ENCODE data around the gene NR1H2. TPM values are rescaled to one million over a fixed set of nuclear protein-coding genes. Genes with fewer than 3 reads are reported as not detected.
"Not testable (repeated sequence)": the region's sequence is repeated elsewhere in the genome, so short reads cannot be mapped to it uniquely, and the experiment has no call there.

Gene NR1H2
- total RNA-seq, 1 donor from 2014 or later = 46.2 TPM

- no peak for DNase-seq (ENCODE audit: low spot score)
Measured at GRCh38 chr19:50344661-50345318, 31.5 kb upstream of the NR1H2 start.

GRCh38 chr19:50347089-50347581, 29.1 kb upstream of the NR1H2 start:
- not testable (repeated sequence) for DNase-seq (ENCODE audit: low spot score)

GRCh38 chr19:50349277-50350057, 26.8 kb upstream of the NR1H2 start:
- DNase-seq (ENCODE audit: low spot score) = no peak

- no peak for DNase-seq (ENCODE audit: low spot score)
Measured at GRCh38 chr19:50352242-50352641, 24.0 kb upstream of the NR1H2 start.

GRCh38 chr19:50353487-50353880, 22.8 kb upstream of the NR1H2 start:
- DNase-seq (ENCODE audit: low spot score) = not testable (repeated sequence)

GRCh38 chr19:50356691-50357177, 19.5 kb upstream of the NR1H2 start:
- DNase-seq (ENCODE audit: low spot score) = no peak

- DNase-seq (ENCODE audit: low spot score) = peak; percentile 69
Measured at GRCh38 chr19:50357178-50358100, 18.8 kb upstream of the NR1H2 start.

GRCh38 chr19:50358483-50359327, 17.6 kb upstream of the NR1H2 start:
- peak; percentile 66 for DNase-seq (ENCODE audit: low spot score)

GRCh38 chr19:50359328-50359818, 16.9 kb upstream of the NR1H2 start:
- DNase-seq (ENCODE audit: low spot score) = no peak

GRCh38 chr19:50361290-50362029, 14.8 kb upstream of the NR1H2 start:
- DNase-seq (ENCODE audit: low spot score) = no peak

- no peak for DNase-seq (ENCODE audit: low spot score)
Measured at GRCh38 chr19:50362030-50362412, 14.2 kb upstream of the NR1H2 start.

GRCh38 chr19:50362656-50363424, 13.4 kb upstream of the NR1H2 start:
- no peak for DNase-seq (ENCODE audit: low spot score)

GRCh38 chr19:50365434-50366306, 10.6 kb upstream of the NR1H2 start, which contains the start of gene NAPSA:
TSS of gene NAPSA (minus strand) at chr19:50365639. CDS start at chr19:50365621, 18 bp downstream.
- no peak for DNase-seq (ENCODE audit: low spot score)

GRCh38 chr19:50368649-50369570, 7.3 kb upstream of the NR1H2 start:
- peak; percentile 91 for DNase-seq (ENCODE audit: low spot score)

- no peak for DNase-seq (ENCODE audit: low spot score)
Measured at GRCh38 chr19:50371914-50372475, 4.3 kb upstream of the NR1H2 start.

GRCh38 chr19:50377051-50377461, 799 bp downstream of the NR1H2 start:
- DNase-seq (ENCODE audit: low spot score) = peak; percentile 29
